ENCODE measurements around the gene SMS. TPM values are rescaled to one million over a fixed set of nuclear protein-coding genes. Genes with fewer than 3 reads are reported as not detected.

The SMS gene
- total RNA-seq, 2 experiments from 2014 or later, result 64.9 to 86.3 TPM

DNA sequence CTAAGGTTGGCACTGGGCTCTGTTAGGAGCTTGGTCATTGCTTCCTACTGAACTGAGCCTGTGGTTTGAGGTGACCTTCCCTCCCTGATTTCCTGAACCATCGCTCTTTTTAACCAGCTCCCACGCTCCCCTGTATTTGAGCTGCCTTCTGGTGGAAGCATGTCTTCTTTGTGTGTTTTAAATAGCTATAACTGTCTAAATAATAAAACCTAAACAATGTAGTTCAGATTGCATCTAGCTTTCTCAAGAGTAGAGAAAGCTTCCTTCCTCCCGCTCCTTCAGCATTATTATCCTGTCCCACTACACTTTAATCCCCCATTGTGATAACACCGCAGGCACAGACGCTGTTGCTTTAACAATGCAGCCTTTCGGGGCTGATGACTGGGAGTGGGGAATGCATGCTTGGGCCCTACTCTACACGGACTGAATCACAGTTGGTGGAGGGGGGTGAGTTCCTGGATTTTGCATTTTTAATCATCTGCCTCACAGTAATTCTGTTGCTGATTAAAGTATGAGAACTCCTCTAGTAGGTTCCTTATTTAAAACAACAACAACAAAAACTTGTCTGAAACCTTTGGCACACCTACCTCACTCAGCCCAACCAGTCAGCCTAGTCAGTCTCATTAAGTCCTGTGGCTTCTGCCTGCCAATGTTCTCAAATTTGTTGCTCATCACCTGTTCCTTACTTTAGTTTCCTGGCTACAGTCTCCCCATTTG is 6.6 kb downstream of the SMS start:
- H3K4me2 ChIP-seq (ENCODE audit: low read length), result no peak overlapping the region
- CTCF ChIA-PET (ENCODE audit: unreplicated experiment), result no interaction called here
- no peak overlapping the region for H3K27ac ChIP-seq (ENCODE audit: low read depth, low read length, poor library complexity, severe bottlenecking)
- peaks cover 9% of the 10 kb centered on the region for H3K4me1 ChIP-seq (ENCODE audit: insufficient read depth, low read length, poor library complexity, severe bottlenecking)
- H2AFZ ChIP-seq (ENCODE audit: low read length), result no peak overlapping the region
- no peaks in the 10 kb centered on the region for H3K9me3 ChIP-seq (ENCODE audit: low read length)
- H3K79me2 ChIP-seq (ENCODE audit: insufficient read depth, low read depth, low read length), result peaks cover 71% of the 10 kb centered on the region
- BruUV-seq (replicated peaks), result no TSS peak
- no peaks in the 10 kb centered on the region for H3K9me2 ChIP-seq (ENCODE audit: insufficient read depth, low read length)
- intact Hi-C loops (cut with micrococcal nuclease; ENCODE audit: unreplicated experiment), result no loop called here
- H3K36me3 ChIP-seq (ENCODE audit: insufficient read depth, low read length), result peaks cover 8% of the 10 kb centered on the region; the same call in 1 of the 2 replicates
- POLR2A ChIA-PET, result no interaction called here
- TF ChIP-seq, protein P1, sequence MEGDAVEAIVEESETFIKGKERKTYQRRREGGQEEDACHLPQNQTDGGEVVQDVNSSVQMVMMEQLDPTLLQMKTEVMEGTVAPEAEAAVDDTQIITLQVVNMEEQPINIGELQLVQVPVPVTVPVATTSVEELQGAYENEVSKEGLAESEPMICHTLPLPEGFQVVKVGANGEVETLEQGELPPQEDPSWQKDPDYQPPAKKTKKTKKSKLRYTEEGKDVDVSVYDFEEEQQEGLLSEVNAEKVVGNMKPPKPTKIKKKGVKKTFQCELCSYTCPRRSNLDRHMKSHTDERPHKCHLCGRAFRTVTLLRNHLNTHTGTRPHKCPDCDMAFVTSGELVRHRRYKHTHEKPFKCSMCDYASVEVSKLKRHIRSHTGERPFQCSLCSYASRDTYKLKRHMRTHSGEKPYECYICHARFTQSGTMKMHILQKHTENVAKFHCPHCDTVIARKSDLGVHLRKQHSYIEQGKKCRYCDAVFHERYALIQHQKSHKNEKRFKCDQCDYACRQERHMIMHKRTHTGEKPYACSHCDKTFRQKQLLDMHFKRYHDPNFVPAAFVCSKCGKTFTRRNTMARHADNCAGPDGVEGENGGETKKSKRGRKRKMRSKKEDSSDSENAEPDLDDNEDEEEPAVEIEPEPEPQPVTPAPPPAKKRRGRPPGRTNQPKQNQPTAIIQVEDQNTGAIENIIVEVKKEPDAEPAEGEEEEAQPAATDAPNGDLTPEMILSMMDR (conservative IDR thresholded peaks at IDR 0.05; ENCODE audit: low read length), result no peak
- TF ChIP-seq EZH2phosphoT487 (IDR thresholded peaks at IDR 0.05; ENCODE audit: borderline replicate concordance, low read depth, low read length), result no peak
- DNase-seq (ENCODE audit: low spot score), result no peak
- no peak overlapping the region for H3K4me3 ChIP-seq (ENCODE audit: low read depth, low read length, poor library complexity, severe bottlenecking)
- H4K20me1 ChIP-seq (ENCODE audit: insufficient read depth, low read length), result no peaks in the 10 kb centered on the region; the same call in 1 of the 2 replicates

DNA sequence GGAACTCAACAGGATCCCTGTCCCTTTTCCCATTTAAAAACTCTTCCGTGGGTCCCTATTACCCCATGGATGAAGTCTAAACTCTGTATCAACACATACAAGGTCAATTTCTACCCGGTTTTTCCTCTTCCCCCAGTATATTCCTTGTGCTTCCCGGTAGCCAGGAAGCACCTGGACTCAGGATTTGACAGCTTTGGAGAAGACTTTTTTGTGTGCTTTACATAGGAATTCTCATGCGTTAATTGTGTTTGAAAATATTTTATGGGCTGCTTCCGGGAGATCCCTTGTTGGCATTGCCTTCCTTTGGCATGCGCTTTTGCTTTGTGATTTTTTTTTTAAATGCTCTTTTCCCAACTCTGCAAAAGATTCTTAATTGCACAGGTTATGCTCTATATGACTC is 7.2 kb downstream of the SMS start:
- Histone ChIP-seq H3K27ac (ENCODE audit: low read depth, low read length, poor library complexity, severe bottlenecking) (no peak overlapping the region), H3K9me3 (ENCODE audit: low read length) (no peaks in the 10 kb centered on the region), H3K4me3 (ENCODE audit: low read depth, low read length, poor library complexity, severe bottlenecking) (no peak overlapping the region), H4K20me1 (ENCODE audit: insufficient read depth, low read length) (no peaks in the 10 kb centered on the region), H2AFZ (ENCODE audit: low read length) (no peak overlapping the region), H3K4me2 (ENCODE audit: low read length) (no peak overlapping the region), H3K9me2 (ENCODE audit: insufficient read depth, low read length) (no peaks in the 10 kb centered on the region), H3K79me2 (ENCODE audit: insufficient read depth, low read depth, low read length) (peaks cover 73% of the 10 kb centered on the region; the same call in 1 of the 2 replicates), H3K4me1 (ENCODE audit: insufficient read depth, low read length, poor library complexity, severe bottlenecking) (peaks cover 4% of the 10 kb centered on the region), H3K36me3 (ENCODE audit: insufficient read depth, low read length) (peaks cover 8% of the 10 kb centered on the region; the same call in 1 of the 2 replicates)
- no TSS peak for BruUV-seq (replicated peaks)
- no peak for DNase-seq (ENCODE audit: low spot score)
- ChIA-PET POLR2A (no interaction called here), CTCF (ENCODE audit: unreplicated experiment) (no interaction called here)
- intact Hi-C loops (cut with micrococcal nuclease; ENCODE audit: unreplicated experiment), result no loop called here
- TF ChIP-seq EZH2phosphoT487 (IDR thresholded peaks at IDR 0.05; ENCODE audit: borderline replicate concordance, low read depth, low read length), result no peak
- TF ChIP-seq, protein P1 (conservative IDR thresholded peaks at IDR 0.05; ENCODE audit: low read length), result no peak

DNA sequence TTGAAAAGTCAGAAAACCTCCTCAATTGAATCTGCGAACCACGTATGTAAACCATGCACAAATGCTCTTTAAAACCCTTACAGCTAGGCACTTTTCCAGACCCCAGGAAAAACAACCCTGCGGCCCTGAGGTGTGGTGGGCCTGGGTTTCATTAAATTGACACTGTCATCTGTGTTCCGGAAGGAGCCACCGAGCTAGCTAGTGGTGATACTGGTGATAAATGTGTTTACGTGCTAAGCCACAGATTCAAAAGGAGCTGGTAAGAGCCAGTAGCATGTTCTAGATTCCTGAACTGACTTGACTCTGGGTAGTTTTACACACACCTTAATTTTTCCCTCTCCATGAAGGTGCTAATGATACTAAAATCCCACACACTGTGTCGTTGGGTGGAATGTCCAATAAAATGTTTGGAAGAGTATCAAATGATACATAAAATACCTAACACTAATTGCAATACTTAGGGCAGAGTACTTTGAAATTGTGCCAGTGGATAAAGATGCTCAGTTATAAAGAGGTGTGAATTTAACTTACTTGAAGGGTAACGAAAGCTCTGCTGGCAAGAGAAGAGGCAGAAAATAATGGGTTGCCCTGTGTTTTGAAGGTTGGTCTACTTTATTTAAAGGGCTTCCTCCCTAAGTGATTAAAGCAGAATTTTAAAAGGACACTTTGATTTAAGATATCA is 8.5 kb downstream of the SMS start:
- intact Hi-C loops (cut with micrococcal nuclease; ENCODE audit: unreplicated experiment), result no loop called here
- Histone ChIP-seq H3K36me3 (ENCODE audit: insufficient read depth, low read length) (no peaks in the 10 kb centered on the region), H3K9me2 (ENCODE audit: insufficient read depth, low read length) (no peaks in the 10 kb centered on the region), H4K20me1 (ENCODE audit: insufficient read depth, low read length) (no peaks in the 10 kb centered on the region), H3K4me2 (ENCODE audit: low read length) (no peak overlapping the region), H2AFZ (ENCODE audit: low read length) (no peak overlapping the region), H3K79me2 (ENCODE audit: insufficient read depth, low read depth, low read length) (peaks cover 72% of the 10 kb centered on the region; the same call in 1 of the 2 replicates), H3K4me1 (ENCODE audit: insufficient read depth, low read length, poor library complexity, severe bottlenecking) (no peaks in the 10 kb centered on the region), H3K4me3 (ENCODE audit: low read depth, low read length, poor library complexity, severe bottlenecking) (no peak overlapping the region), H3K27ac (ENCODE audit: low read depth, low read length, poor library complexity, severe bottlenecking) (no peak overlapping the region), H3K9me3 (ENCODE audit: low read length) (no peaks in the 10 kb centered on the region)
- TF ChIP-seq EZH2phosphoT487 (IDR thresholded peaks at IDR 0.05; ENCODE audit: borderline replicate concordance, low read depth, low read length), result no peak
- TF ChIP-seq, protein P1 (conservative IDR thresholded peaks at IDR 0.05; ENCODE audit: low read length), result no peak
- BruUV-seq (replicated peaks), result no TSS peak
- no peak for DNase-seq (ENCODE audit: low spot score)
- ChIA-PET CTCF (ENCODE audit: unreplicated experiment) (no interaction called here), POLR2A (interaction anchor here (0.8 kb wide), 1 partner anchor 23 kb away, joined by 4 read pairs; no protein-coding TSS in a partner anchor)

All from OCI-LY7 (cell line).